GOT3 (cell line): Measurements from ENCODE around the gene OSTN.

ENCODE experiments used
- DNase-seq: peaks from one replicate; lab custom pipeline; 2025; ENCODE audit warnings: mixed read lengths; lab: John Stamatoyannopoulos, UW

Gene OSTN

DNA sequence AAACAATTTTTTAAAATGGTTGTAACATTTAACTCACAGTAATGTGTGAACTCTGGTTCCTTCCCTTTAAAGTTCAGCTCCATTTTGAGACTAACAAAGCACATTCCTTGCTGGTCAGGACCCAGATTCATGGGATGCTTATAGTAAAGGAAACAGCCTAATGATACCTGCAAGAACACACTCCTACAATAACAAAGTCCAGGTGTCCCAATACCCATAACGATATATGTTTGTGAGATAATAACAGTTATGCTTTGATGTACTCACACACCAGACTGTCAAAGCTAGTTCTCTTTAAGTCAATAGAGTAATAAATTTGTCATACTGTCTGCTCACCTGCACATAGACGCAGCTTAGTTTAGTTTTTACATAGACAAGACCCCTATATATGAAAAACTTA, 114.3 kb downstream of the OSTN start:
- no peak for DNase-seq

GRCh38 chr3:191314109-191314728, 115.2 kb downstream of the OSTN start:
- no peak for DNase-seq
